Measurements from ENCODE around the gene ZNF549.
"Not testable (repeated sequence)": the region's sequence is repeated elsewhere in the genome, so short reads cannot be mapped to it uniquely, and the experiment has no call there.

The ZNF549 gene

DNA sequence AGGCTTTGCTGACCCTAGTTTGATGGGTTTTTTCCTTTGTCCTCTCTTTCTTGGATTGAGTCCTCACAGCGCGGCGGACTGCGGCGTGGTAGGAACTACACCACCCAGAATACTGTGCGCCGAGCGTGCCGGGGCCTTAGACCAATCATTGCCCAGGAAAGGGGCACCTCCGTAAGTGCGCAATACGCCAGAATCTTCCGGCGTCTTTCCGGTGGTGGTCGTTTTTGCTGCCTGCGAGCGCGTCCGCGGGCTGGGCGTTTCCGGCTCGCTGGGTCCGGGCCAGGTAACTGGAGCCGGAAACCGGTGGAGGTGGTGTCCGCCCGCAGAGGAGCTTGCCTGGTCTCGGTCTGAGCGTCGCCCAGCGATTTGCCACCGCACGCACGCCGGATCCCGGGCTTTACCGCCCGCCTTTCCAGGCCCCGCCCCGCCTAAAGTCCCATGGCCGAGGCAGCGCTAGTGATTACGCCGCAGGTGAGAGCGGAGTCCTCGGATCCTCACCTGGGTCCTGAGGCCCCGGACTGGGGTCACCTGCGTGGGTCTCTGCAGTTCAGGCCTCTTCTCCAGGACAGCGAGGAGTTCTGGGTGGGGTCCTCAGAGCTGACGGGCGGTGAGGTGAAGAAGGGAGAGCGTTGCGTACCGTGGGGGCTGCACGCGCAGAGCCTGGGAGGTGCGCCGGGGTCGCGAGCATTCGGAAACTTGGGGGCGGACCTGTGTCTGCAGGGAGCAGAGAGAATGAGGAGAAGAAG lies at the start of gene ZNF549:
Gene ZNF549 (plus strand): TSS at position 221 of the 746 bp plus-strand sequence. CDS start 218 bp downstream, at position 439.
- peak; percentile 97 for DNase-seq

DNA sequence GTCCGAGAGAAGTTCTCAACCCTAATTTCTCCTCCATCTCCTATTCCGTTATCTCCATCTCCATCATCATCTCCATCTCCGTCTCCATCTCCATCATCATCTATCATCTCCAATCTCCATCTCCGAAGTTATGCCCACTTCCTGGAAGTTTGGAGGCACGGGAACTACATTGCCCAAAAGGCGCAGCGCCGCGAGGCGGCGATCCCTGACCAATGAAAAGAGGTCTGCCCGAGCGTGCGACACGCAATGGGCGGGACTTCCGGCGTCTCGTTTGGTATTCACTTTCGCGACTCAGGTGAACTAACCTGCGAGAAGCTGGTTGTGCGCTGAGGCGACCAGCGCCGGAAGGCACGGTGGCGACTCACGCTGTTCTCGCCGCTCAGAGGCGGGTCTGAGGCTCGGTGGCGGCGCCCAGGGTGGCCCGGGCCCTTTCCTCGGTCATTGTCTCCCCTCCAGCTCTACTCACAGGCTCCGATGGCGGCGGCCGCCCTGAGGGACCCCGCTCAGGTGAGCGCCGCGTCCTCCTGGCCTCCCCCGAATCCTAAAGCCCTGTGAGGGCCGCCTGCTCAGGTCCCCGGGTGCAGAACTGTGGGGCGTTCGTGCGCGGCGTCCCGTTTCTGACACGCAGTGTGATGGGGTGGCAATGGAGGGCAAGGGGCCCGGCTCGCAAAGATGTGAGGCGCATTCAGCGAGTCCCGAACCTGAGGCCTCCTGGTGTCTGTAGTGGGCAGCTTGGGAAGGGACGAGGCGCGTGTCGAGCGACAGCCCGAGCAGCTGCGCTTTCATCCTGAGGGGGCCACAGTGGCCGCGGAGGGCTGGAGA lies 39.5 kb upstream of the ZNF549 start, which contains the start of gene ZNF419:
Gene ZNF419 (plus strand): TSS at position 274 of the 822 bp plus-strand sequence. CDS start 201 bp downstream, at position 475.
- peak; percentile 95 for DNase-seq

DNA sequence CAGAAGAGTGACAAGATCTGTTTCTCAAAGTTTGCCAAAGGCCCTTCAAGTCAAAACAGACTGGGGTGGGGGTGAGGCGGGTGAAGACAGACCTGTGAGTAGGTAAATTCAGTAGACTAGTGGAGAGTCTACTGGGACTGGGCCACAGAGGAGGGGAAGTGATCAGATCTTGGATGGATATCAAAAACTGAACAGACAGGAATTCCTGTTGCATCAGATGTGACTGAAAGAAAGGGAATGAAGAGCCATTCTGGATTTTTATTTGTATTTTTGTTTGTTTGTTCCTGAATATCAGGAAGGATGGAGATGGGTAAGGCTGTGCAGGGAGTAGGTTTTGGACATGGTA lies 38.9 kb upstream of the ZNF549 start:
- not testable (repeated sequence) for DNase-seq

DNA sequence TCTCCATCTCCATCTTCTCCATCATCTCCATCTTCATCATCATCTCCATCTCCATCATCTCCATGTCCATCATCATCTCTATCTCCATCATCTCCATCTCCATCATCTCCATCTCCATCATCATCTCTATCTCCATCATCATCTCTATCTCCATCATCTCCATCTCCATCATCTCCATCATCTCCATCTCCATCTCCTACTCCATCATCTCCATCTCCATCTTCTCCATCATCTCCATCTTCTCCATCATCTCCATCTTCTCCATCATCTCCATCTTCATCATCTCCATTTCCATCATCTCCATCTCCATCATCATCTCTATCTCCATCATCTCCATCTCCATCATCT lies 27.9 kb upstream of the ZNF549 start:
- not testable (repeated sequence) for DNase-seq

DNA sequence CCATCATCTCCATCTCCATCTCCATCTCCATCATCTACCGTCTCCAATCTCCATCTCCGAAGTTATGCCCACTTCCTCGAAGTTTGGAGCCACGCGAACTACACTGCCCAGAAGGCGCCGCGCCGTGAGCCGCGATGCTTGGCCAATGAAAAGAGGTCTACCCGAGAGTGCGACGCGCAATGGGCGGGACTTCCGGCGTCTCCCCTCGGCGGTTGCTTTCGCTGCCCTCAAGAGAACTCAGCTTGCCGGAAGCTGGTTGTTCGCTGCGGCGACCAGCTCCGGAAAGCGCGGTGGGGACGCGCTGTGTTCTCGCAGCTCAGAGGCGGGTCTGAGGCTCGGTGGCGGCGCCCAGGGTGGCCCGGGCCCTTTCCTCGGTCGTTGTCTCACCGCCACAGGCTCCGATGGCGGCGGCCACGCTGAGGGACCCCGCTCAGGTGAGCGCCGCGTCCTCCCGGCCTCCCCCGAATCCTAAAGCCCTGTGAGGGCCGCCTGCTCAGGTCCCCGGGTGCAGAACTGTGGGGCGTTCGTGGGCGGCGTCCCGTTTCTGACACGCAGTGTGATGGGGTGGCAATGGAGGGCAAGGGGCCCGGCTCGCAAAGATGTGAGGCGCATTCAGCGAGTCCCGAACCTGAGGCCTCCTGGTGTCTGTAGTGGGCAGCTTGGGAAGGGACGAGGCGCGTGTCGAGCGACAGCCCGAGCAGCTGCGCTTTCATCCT lies 27.3 kb upstream of the ZNF549 start, which contains the start of gene ZNF773:
Gene ZNF773 (plus strand): TSS at position 259 of the 716 bp plus-strand sequence. CDS start 143 bp downstream, at position 402.
- DNase-seq: peak; percentile 99

DNA sequence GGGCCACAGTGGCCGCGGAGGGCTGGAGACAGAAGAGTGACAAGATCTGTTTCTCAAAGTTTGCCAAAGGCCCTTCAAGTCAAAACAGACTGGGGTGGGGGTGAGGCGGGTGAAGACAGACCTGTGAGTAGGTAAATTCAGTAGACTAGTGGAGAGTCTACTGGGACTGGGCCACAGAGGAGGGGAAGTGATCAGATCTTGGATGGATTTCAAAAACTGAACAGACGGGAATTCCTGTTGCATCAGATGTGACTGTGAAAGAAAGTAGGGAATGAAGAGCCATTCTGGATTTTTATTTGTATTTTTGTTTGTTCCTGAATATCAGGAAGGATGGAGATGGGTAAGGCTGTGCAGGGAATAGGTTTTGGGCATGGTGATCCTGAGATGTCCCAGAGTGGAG lies 26.8 kb upstream of the ZNF549 start:
- DNase-seq: peak; percentile 3

DNA sequence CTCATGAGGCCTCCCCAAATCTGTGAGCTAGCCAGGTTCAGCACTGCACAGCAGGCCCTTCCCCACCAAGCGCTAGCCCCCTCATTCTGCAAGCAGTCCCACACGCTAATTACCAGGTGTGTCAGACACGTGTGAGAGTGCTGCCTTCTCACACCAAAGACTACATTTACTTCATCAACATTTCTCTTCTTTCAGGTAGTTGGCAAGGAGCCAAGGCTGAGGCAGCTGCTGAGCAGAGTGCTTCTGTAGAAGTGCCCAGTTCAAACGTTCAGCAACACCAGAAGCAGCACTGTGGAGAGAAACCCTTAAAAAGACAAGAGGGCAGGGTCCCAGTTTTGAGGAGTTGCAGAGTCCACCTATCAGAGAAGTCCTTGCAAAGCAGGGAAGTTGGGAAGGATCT lies 21.0 kb upstream of the ZNF549 start:
- DNase-seq: no peak

DNA sequence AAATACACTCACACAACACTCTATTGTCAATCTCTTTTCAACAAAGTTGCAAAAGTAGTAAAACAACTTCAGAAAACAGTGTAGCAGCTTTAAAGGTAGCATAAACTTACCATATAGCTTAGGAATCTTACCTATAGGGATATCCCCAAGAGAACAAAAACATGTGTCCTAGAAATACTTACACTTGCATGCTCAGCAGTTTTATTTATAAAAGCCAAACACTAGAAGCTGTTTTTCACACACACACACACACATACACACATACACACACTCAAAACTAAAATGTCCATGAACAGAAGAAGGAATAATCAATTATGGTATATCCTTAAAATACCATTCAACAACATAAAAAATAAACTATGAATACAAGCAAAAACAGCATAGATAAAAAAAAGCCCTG lies 15.7 kb upstream of the ZNF549 start:
- no peak for DNase-seq

DNA sequence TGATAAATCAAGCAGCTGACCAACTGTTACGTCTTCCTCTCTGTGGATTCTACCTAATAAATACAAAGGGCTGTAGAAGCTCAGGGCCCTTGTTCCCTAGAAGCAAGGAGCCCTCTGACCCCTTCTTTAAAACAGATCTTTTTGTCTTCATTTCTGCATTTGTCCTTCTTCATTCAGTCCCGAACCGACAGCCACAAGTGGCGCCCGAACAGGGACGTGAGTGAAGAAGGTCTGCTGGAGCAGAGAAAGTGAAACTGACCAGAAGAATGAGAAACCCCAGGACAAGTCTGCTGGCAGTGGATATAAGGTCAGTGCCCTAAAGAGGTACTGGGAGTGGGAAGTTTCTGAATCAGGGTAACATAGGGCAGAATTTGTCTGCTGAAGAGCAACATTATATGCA lies 14.3 kb upstream of the ZNF549 start:
- DNase-seq: peak; percentile 31

DNA sequence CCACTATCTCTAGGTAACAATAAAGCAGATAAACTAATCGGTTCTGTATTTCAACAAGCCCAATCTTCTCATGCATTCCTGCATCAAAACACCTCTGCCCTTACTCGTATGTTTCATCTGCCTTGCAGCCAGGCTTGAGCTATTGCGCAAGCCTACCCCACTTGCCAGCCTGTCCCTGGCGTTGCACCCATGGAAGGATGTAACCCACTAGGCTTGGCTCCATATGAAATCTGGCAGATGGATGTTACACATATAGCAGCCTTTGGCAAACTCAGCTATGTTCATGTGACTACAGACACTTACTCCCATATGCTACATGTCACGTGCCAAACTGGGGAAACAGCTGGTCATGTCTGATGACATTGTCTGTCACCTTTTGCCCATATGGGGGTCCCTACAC lies 11.9 kb upstream of the ZNF549 start:
- no peak for DNase-seq

DNA sequence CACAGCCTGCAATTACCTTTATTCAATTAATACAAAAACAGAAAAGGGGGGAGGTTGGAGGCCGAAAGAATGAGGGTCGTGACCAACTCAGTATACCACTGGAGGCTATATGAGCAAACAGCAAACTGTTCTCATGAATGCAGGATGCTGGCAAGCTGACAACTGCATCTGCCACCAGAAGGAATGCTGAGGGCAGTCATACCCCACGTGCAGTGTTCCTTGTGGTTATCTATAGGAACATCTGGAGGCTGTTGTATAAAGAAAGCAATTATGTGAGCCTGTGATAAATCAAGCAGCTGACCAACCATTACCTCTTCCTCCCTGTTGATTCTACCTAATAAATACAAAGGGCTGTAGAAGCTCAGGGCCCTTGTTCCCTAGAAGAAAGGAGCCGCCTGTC lies 9.1 kb upstream of the ZNF549 start:
- not testable (repeated sequence) for DNase-seq

DNA sequence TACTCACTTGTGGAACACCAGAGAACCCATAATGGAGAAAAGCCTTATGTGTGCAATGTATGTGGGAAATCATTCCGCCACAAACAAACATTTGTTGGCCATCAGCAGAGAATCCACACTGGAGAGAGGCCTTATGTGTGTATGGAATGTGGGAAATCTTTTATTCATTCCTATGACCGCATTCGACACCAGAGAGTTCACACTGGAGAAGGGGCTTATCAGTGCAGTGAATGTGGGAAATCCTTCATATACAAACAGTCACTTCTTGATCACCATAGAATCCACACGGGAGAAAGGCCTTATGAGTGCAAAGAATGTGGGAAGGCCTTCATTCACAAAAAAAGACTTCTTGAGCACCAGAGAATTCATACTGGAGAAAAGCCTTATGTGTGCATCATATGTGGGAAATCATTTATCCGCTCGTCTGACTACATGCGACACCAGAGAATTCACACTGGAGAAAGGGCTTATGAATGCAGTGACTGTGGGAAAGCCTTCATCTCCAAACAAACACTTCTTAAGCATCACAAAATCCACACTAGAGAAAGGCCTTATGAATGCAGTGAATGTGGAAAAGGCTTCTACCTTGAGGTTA lies 10.9 kb downstream of the ZNF549 start:
- no peak for DNase-seq

DNA sequence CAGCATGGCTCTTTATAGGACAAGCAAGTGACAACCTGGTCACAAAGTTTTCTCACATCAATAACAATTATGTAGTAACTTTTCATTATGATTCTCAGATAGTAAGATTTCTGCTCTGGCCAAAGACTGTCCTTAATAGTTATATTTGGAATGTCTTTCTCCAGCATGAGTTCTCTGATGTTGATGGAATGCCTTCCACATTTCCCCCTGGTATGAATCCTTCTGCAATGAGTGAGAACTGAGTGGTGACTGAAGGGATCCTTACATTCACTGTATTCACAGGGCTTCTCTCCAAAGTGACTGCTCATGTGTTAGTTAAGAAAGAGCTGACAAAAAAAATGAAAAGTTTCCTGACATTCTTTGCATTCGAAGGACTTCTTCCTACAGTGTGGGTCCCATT lies 19.4 kb downstream of the ZNF549 start:
- DNase-seq: no peak

DNA sequence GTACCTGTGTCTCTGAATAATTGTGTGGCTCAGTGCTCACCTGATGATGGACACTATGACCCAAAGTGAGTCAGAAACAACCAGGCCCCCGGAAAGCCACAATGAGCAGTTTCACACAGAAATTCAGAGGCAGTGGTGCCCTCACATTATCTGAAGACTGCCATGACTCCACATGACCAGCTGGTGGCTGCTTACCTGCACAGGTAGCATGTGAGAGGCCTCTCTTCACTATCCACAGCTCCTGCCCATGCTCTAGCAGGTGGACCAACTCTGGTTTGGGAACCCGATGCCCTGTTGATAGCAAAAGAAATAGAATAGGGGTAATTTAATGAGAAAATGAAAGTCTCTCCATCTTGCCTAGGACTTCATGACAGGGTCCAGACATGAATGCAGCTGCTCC lies 25.3 kb downstream of the ZNF549 start:
- DNase-seq: no peak

DNA sequence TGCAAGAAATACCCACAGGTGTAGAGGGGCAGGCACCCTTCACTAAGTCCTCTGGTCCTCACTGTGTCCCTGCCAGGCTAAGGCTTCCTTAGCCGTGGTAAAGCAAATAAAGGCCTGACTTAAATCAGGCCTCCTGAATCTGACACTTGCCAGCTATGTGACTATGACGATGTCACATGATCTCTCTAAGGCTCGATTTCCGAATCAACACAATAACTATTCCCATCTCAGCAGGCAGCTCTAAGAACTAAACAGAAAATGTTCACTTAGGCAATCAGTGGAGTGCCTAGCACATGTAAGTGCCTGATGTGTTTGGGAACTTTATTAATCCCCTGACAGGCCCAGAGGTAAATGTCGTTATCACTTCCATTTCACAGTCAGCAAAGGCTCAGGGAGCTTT lies 30.5 kb downstream of the ZNF549 start:
- DNase-seq: no peak

DNA sequence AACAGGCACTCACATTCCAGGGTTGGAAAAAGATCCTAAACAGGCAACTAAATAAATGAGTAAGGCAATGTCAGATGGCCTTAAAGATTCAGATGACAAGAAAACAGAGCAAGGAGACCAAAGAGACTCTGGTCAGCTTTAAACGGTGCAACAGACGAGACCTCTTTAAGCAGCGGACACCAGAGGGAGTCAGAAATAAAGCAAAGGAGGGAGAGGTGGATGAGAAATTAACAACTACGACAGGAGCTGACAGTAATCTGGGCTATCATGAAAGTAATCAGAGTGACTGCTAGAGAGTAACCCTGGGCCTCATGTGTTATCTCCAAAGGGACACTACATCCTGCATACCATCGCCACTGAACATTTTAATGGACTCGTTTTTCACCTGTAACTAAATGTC lies 31.4 kb downstream of the ZNF549 start:
- peak; percentile 49 for DNase-seq

DNA sequence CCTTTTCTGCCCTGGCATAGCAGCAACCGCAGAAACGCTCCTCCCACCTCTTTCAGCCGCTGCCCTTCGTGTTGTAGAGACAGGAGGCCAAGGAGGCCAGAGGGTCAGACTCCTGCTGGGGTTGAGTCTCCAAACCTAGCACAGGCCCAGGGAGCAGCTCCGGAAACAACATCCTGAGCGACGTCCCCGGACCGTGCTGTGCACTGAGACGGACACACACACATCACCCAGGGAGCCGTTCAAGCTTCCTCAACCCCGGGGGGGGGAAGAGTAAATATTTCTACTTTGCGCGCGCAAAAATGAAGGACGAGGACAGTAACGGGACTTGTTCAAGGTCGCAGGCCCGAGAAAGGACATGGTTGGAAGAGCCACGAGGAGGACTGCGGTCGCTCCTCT lies 31.9 kb downstream of the ZNF549 start:
- peak; percentile 65 for DNase-seq

DNA sequence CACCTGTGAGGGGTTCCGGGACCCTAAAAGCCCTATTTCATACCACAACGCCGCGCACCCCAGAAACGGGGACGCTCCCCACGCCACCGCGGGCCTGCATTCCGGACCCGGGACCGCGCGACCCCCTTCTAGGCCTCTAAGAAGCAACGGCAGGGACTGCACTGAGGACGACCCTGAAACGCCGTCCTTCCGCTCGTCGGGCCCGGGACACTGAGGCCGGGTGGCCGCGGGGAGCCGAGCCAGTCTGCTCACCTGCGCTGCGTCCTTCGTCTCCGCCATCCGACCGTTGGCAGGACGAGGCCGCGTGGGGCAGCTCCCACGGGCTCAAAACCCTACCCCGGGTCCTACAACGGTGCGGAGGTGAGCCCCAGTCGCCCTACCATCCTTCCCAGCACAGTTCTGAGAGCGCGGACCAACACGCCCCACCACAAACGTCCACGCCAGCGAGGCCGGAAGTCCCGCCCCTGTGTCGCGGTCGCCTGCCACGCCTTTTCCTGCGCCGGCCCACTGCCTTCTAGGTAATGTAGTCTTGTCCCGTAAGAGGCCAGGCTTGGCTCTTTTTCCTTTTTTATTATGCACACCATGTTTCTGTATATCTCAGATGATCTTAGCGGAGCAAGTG lies 32.4 kb downstream of the ZNF549 start, which contains the start of gene ZNF550:
Gene ZNF550 (minus strand): TSS at position 460 of the 622 bp plus-strand sequence. CDS start 181 bp downstream, at position 279.
- DNase-seq: peak; percentile 96

DNA sequence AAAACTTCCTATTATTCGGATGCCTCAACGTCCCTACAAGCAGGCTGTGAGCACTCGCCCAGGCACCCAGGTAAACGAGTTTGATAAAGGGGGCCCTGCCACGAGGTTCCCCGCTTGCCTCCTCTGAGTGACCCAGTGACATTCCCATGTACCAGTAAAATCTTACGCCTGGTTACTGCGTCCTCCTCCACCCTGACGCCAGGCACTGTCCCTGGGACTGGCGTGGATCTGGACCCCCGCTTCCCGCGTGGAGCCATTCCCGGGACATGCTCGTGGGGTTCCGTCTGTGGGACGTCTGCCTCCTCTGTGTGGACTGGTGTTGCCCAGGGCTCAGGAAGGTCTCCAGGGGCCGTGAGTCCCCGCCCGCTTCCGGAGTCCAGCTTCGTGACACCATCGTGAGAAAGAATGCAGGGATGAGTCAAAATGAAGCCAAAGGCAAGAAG lies 32.9 kb downstream of the ZNF549 start:
- no peak for DNase-seq

DNA sequence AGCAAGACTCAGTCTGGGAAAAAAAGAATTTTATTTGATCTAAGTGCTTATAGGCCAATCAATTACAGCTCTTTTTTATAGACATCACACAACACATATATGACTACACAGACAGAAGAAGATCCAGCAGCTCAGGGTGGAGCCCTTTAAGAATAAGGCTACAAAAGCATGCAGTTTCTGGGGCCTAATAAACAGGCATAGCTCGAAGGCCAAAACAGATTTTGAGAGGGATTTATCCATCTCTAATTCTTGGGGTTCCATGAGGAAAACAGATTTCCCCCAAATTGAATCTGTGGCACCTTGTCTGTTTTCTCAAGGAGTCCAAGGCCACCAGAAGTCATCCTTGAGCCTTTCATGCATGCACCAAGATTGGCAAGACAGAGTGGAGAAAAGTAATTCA lies 36.4 kb downstream of the ZNF549 start:
- no peak for DNase-seq

DNA sequence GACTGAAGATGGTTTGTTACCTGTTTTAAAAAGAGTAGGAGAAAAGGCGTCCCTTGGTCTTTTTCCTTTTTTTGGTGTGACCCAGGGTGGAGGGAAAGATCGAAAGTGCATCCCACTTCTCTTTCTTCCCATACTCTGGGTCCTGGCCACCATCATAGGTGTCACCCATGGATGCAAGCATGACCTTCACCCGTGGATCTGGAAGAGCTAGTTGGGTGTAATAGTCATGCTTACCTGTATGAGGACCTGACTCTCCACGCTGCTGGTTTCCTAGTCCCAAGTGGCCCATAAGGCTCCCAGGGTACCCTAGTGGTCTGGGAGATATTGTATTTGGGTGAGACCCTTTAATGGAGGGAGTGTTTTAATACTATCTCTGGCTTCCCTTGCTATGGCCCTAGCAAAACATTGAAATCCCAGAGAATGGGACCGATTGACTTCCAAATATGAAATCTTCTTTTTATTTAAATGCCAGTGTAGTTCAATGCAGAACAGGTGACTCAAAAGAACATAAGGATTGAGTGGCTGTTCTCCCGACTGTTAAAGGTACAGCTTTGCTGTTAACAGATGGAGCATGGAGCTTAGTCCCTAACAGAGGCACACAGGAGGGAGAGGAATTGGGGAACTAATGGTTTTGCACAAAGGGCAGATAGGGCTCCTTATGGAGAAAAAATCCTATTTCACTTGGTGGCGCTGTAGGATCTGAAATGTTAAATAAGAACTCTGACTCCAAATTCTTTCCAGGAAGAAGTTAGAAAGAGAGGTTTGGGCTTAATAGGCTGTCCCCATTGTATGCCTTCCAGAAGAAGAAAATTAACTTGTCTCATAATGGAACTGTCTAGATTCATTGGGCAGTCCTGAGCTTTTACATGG lies 39.5 kb downstream of the ZNF549 start:
- peak; percentile 57 for DNase-seq
